H1 (cell line): ENCODE data around the gene NQO2. TPM values are rescaled to one million over a fixed set of nuclear protein-coding genes. Genes with fewer than 3 reads are reported as not detected.

Experiments used
- CTCF ChIA-PET: fragments of 300-600 bp; sonication (Branson Sonifier 250); formaldehyde crosslinking; loops from one replicate; lab custom pipeline; 2021; ENCODE audit not compliant: partially characterized antibody; lab: Charles Lee
- POLR2A ChIA-PET: fragments of 300-600 bp; sonication (Branson Sonifier 250); formaldehyde crosslinking; loops from one replicate; lab custom pipeline; 2021; ENCODE audit warnings: inconsistent platforms; ENCODE audit not compliant: partially characterized antibody; lab: Charles Lee
- DNase-seq, 2 experiments: peaks; one replicate each; pipeline versions ENCODE4 v3.0.0 to v3.0.0-alpha.2; 2010 to 2022; ENCODE audit warnings: low spot score in 2 of 2, low read depth in 1 of 2, mixed read lengths in 1 of 2
- FAIRE-seq: peaks from 2 replicates; lab custom pipeline; 2011; peaks lifted over from hg19 to GRCh38; lab: Jason Lieb, UNC
- H2AFZ ChIP-seq: 2 replicates; pipeline ENCODE4 v1.8.1; 2012; ENCODE audit warnings: low read length, inconsistent platforms
- H2AK5ac ChIP-seq: 2 replicates; pipeline ENCODE4 v1.6.1; 2013; ENCODE audit warnings: low read depth, low read length
- H2BK120ac ChIP-seq: replicated peaks from 2 replicates; pipeline ENCODE3; 2013; ENCODE audit warnings: low read depth, low read length, inconsistent platforms
- H2BK12ac ChIP-seq: 2 replicates; pipeline ENCODE4 v1.6.1; 2013; ENCODE audit warnings: low read depth, low read length
- H2BK15ac ChIP-seq: 2 replicates; pipeline ENCODE4 v1.6.1; 2013; ENCODE audit warnings: low read length
- H2BK20ac ChIP-seq: 2 replicates; pipeline ENCODE4 v1.6.1; 2013; ENCODE audit warnings: low read length
- H2BK5ac ChIP-seq: 2 replicates; pipeline ENCODE4 v1.6.1; 2013; ENCODE audit warnings: low read depth, low read length
- H3K14ac ChIP-seq: 2 replicates; pipeline ENCODE4 v1.6.1; 2013; ENCODE audit warnings: inconsistent platforms; ENCODE audit not compliant: insufficient read length
- H3K18ac ChIP-seq: 2 replicates; pipeline ENCODE4 v1.6.1; 2013; ENCODE audit warnings: low read length; ENCODE audit errors: extremely low read depth
- H3K23ac ChIP-seq: 2 replicates; pipeline ENCODE4 v1.6.1; 2013; ENCODE audit warnings: inconsistent platforms; ENCODE audit not compliant: insufficient read length
- H3K23me2 ChIP-seq: 2 replicates; pipeline ENCODE4 v1.6.1; 2013; ENCODE audit warnings: low read depth, low read length
- H3K27ac ChIP-seq: 2 replicates; pipeline ENCODE4 v1.6.1; 2011; ENCODE audit warnings: low read depth, low read length, inconsistent platforms
- H3K27me3 ChIP-seq, 4 experiments: replicated peaks in 1 of 4; 1 replicate in 1 of 4; 2 replicates in 3 of 4; pipeline versions ENCODE4 v1.6.1 to v1.8.1; 2011 to 2013; ENCODE audit warnings: low read length in 3 of 4, mild to moderate bottlenecking in 3 of 4, inconsistent platforms in 2 of 4, mixed read lengths in 2 of 4, moderate library complexity in 1 of 4; ENCODE audit not compliant: control insufficient read depth in 3 of 4, insufficient read depth in 3 of 4; ENCODE audit errors: extremely low read depth in 1 of 4
- H3K36me3 ChIP-seq, 4 experiments: 2 replicates each; pipeline versions ENCODE4 v1.6.1 to v1.8.1; 2011 to 2013; ENCODE audit warnings: mild to moderate bottlenecking in 4 of 4, low read length in 3 of 4, moderate library complexity in 2 of 4, control low read depth in 1 of 4, inconsistent platforms in 1 of 4; ENCODE audit not compliant: insufficient read depth in 4 of 4, control insufficient read depth in 2 of 4
- H3K4ac ChIP-seq: replicated peaks from 2 replicates; pipeline ENCODE3; 2013; ENCODE audit warnings: low read length, low read depth, mixed read lengths, inconsistent platforms; ENCODE audit not compliant: insufficient read length
- H3K4me1 ChIP-seq, 4 experiments: replicated peaks in 1 of 4; 1 replicate in 1 of 4; 2 replicates in 3 of 4; pipeline versions ENCODE4 v1.6.1 to v1.8.1; 2011 to 2013; ENCODE audit warnings: low read length in 3 of 4, inconsistent platforms in 2 of 4, mixed read lengths in 1 of 4; ENCODE audit not compliant: insufficient read depth in 4 of 4, control insufficient read depth in 3 of 4
- H3K4me2 ChIP-seq, 2 experiments: 2 replicates each; pipeline versions ENCODE4 v1.6.1 to v1.8.1; 2011 to 2013; ENCODE audit warnings: low read depth in 2 of 2, low read length in 2 of 2, control low read depth in 1 of 2, inconsistent platforms in 1 of 2, mild to moderate bottlenecking in 1 of 2; ENCODE audit not compliant: insufficient read depth in 1 of 2
- H3K4me3 ChIP-seq, 4 experiments: fragments of 200-600, 300-600 bp in 1 of 4; sonication (generic), shearing (Covaris generic), sonication (Bioruptor Twin) in 1 of 4; 2 replicates each; pipeline versions ENCODE4 v1.5.1 to v1.8.1; 2011 to 2016; ENCODE audit warnings: low read length in 4 of 4, low read depth in 3 of 4, control low read depth in 2 of 4, inconsistent platforms in 2 of 4, mild to moderate bottlenecking in 2 of 4, mixed read lengths in 1 of 4, moderate library complexity in 1 of 4; ENCODE audit not compliant: insufficient read depth in 2 of 4; ENCODE audit errors: extremely low read depth in 1 of 4
- H3K56ac ChIP-seq: replicated peaks from 2 replicates; pipeline ENCODE3; 2013; ENCODE audit warnings: low read depth, mild to moderate bottlenecking, mixed read lengths, low read length, inconsistent platforms; ENCODE audit not compliant: insufficient read length
- H3K79me1 ChIP-seq: 2 replicates; pipeline ENCODE4 v1.6.1; 2013; ENCODE audit warnings: low read depth, low read length, control low read depth
- H3K79me2 ChIP-seq, 2 experiments: 2 replicates each; pipeline versions ENCODE4 v1.6.1 to v1.8.1; 2012 to 2013; ENCODE audit warnings: low read length in 2 of 2, mild to moderate bottlenecking in 2 of 2, inconsistent platforms in 1 of 2; ENCODE audit not compliant: insufficient read depth in 2 of 2, control insufficient read depth in 1 of 2
- H3K9ac ChIP-seq, 4 experiments: replicated peaks in 1 of 4; 1 replicate in 1 of 4; 2 replicates in 3 of 4; pipeline versions ENCODE4 v1.6.1 to v1.8.1; 2011 to 2013; ENCODE audit warnings: low read depth in 3 of 4, low read length in 3 of 4, control low read depth in 2 of 4, mild to moderate bottlenecking in 2 of 4, moderate library complexity in 2 of 4, inconsistent platforms in 1 of 4; ENCODE audit errors: extremely low read depth in 1 of 4
- H3K9me3 ChIP-seq, 2 experiments: 2 replicates each; pipeline versions ENCODE4 v1.6.1 to v1.8.1; 2012 to 2013; ENCODE audit warnings: mild to moderate bottlenecking in 2 of 2, moderate library complexity in 2 of 2, control low read depth in 1 of 2, inconsistent platforms in 1 of 2, low read depth in 1 of 2, low read length in 1 of 2, mixed read lengths in 1 of 2; ENCODE audit not compliant: insufficient read depth in 2 of 2
- H4K20me1 ChIP-seq, 2 experiments: replicated peaks in 1 of 2; 2 replicates each; pipeline versions ENCODE3 to v1.8.1; 2011 to 2013; ENCODE audit warnings: inconsistent platforms in 2 of 2, low read length in 2 of 2, mild to moderate bottlenecking in 1 of 2; ENCODE audit not compliant: insufficient read depth in 2 of 2, control insufficient read depth in 1 of 2
- H4K5ac ChIP-seq: 2 replicates; pipeline ENCODE4 v1.6.1; 2013; ENCODE audit warnings: low read length, low read depth, mixed read lengths, inconsistent platforms; ENCODE audit not compliant: insufficient read length
- H4K8ac ChIP-seq: 2 replicates; pipeline ENCODE4 v1.8.0; 2013; ENCODE audit warnings: mild to moderate bottlenecking, moderate library complexity, low read length, inconsistent platforms; ENCODE audit not compliant: insufficient read depth; ENCODE audit errors: extremely low read depth
- H4K91ac ChIP-seq: replicated peaks from 2 replicates; pipeline ENCODE3; 2013; ENCODE audit warnings: low read length, mixed read lengths, inconsistent platforms; ENCODE audit not compliant: insufficient read length
- HDAC6 ChIP-seq: IDR thresholded peaks from one replicate; pipeline ENCODE4 v1.7.1; 2012; ENCODE audit warnings: low read depth, mild to moderate bottlenecking, inconsistent platforms, low read length, moderate library complexity
- WGBS, 2 experiments: shearing (Covaris generic) in 1 of 2; methylation state at CpG; one replicate each; pipeline versions ENCODE4 v1.1.6 to v1.1.7; 2013 to 2015; ENCODE audit warnings: low lambda C conversion rate in 2 of 2, mixed read lengths in 2 of 2, inconsistent platforms in 1 of 2, low coverage in 1 of 2, missing lambda C conversion rate in 1 of 2; ENCODE audit not compliant: insufficient replicate concordance in 2 of 2, insufficient coverage in 1 of 2, insufficient read length in 1 of 2; ENCODE audit errors: extremely low coverage in 1 of 2, missing lambda C conversion rate in 1 of 2; 5-methylcytosine and 5-hydroxymethylcytosine counted together
- polyA plus RNA-seq, 7 experiments: library from polyadenylated mRNA; depleted of rRNA in 3 of 7; stranded (reverse) in 5 of 7; unstranded in 2 of 7; fragments of >200 nt in 5 of 7; fragments of 200-250 nt in 2 of 7; gene quantifications; 1 replicate in 5 of 7; 2 replicates in 1 of 7; 4 replicates in 1 of 7; pipeline versions ENCODE4 v1.2.1 to v1.2.3, GENCODE V29; 2011 to 2013; ENCODE audit warnings: missing spikeins in 2 of 7, mixed read lengths in 2 of 7
- total RNA-seq: library from RNA; stranded (reverse); fragmentation: NEBNext Ultra II Directional; extraction: Animal tissue kit (Norgen Biotek cat#: 25700); gene quantifications from 2 replicates; pipeline ENCODE4 v1.2.1, GENCODE V29; 2021

NQO2 gene
- total and polyA plus RNA-seq, 2 of the 8 experiments (the other 6 are each of a cell fraction or from before 2014, with no cell fraction given) = 135 to 168 TPM

DNA sequence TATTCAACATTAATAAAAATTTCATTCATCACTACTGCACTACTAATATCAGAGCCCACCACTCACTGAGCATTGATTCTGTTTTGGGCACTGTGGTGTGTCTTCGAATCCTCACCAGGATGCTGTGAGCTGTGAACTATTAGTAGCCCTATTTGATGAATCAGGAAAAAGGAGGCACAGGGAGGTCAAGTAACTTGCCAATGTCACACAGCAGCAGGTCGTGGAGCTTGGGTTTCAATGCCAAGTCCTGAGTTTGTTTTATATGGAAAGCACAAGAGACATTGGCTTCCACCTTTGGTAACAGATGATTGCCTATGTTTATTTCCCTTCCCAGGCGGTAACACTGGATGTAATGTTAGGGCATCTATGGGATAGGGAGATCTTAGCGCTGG, 15.0 kb downstream of the NQO2 start:
- CTCF ChIA-PET = interaction anchor here (1.0 to 1.4 kb wide), 4 partner anchors 12 to 15 kb away, joined by 3 to 4 read pairs (median 3); partner anchors contain the start of gene NQO2
- DNase-seq = no peak
- no peak overlapping the region for H3K27ac ChIP-seq

More for the DNA sequence above, 15.0 kb downstream of the NQO2 start:
- peaks cover 2 to 7% of the 10 kb centered on the region in 2 experiments for H4K20me1 ChIP-seq
- H3K4me2 ChIP-seq = no peak overlapping the region
- H4K91ac ChIP-seq = no peak overlapping the region
- no peak overlapping the region for H2AK5ac ChIP-seq
- no peak overlapping the region for H3K4ac ChIP-seq
- WGBS, 2 experiments = 93% methylated on average over 4 of the region's 4 CpGs; no CpG with 5 or more reads in 1 of the 2 experiments
- H2BK5ac ChIP-seq = no peak overlapping the region
- H4K8ac ChIP-seq = no peak overlapping the region
- H4K5ac ChIP-seq = no peak overlapping the region
- H3K23ac ChIP-seq = no peak overlapping the region
- no peaks in the 10 kb centered on the region for H3K79me1 ChIP-seq
- peaks cover 32 to 93% (median 71%) of the 10 kb centered on the region in 4 experiments for H3K36me3 ChIP-seq
- no peak overlapping the region for H2BK120ac ChIP-seq
- H2BK12ac ChIP-seq = no peak overlapping the region
- no peak for TF ChIP-seq HDAC6
- POLR2A ChIA-PET = interaction anchor here (0.9 to 3.3 kb wide), 5 partner anchors 9 to 15 kb away, joined by 3 to 12 read pairs (median 4); no protein-coding TSS in a partner anchor
- no peak overlapping the region for H3K9ac ChIP-seq
- H3K4me1 ChIP-seq = peaks cover 0 to 4% (median 3%) of the 10 kb centered on the region in 4 experiments; a peak in 3 of 7 replicates
- H3K27me3 ChIP-seq = no peaks in the 10 kb centered on the region
- H3K18ac ChIP-seq = no peak overlapping the region
- no peak overlapping the region for H2AFZ ChIP-seq
- no peak overlapping the region for H3K56ac ChIP-seq
- peaks cover 4 to 17% of the 10 kb centered on the region in 2 experiments for H3K9me3 ChIP-seq
- H3K79me2 ChIP-seq = no peaks in the 10 kb centered on the region
- no peak for FAIRE-seq
- no peak overlapping the region for H2BK20ac ChIP-seq
- no peak overlapping the region for H3K14ac ChIP-seq
- H2BK15ac ChIP-seq = no peak overlapping the region
- no peak overlapping the region for H3K4me3 ChIP-seq
- H3K23me2 ChIP-seq = no peaks in the 10 kb centered on the region; the same call in 1 of the 2 replicates
